Measurements from ENCODE around the gene FBXO34. TPM values are rescaled to one million over a fixed set of nuclear protein-coding genes. Genes with fewer than 3 reads are reported as not detected.

Gene FBXO34
- total and polyA plus RNA-seq, 9 of the 15 experiments (the other 6 are each of a cell fraction or from before 2014, with no cell fraction given), result 6.3 to 24.9 (median 16.2) TPM

DNA sequence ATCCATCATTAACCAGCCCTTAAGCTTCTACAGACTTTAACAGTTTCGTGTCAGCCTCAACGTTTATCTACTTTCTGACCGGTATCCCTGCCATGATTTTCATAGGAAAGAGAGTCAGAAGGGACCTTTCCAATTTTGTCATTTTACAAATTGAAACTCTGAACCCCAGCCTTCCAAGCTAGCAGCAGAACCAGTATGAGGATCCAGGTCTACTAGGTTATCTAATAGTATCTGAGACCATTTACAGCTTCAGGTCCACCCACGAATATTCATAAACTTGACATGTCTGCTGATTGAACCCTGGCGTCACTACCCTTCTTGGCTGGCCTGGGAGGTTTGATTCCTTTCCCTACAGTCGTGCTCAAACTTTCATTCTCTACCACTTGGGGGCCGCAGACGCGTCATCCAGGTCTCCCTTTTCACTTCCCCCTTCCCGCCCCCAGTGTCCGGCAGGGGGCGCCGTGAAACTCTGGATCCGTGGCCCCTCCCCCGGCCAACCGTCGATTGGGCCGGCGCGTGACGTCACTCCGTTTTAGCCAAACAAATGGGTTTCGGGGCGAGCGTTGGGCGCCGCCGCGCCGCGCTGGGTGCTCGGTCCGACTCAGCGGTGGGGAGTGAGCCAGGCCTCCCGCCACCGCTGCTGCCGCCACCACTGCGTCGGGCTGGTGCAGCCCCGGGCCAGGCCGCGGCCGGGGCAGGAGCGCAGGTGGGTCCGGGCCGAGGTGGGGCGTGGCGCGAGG, at the start of gene FBXO34 (continued):
- TF ChIP-seq, protein P1, sequence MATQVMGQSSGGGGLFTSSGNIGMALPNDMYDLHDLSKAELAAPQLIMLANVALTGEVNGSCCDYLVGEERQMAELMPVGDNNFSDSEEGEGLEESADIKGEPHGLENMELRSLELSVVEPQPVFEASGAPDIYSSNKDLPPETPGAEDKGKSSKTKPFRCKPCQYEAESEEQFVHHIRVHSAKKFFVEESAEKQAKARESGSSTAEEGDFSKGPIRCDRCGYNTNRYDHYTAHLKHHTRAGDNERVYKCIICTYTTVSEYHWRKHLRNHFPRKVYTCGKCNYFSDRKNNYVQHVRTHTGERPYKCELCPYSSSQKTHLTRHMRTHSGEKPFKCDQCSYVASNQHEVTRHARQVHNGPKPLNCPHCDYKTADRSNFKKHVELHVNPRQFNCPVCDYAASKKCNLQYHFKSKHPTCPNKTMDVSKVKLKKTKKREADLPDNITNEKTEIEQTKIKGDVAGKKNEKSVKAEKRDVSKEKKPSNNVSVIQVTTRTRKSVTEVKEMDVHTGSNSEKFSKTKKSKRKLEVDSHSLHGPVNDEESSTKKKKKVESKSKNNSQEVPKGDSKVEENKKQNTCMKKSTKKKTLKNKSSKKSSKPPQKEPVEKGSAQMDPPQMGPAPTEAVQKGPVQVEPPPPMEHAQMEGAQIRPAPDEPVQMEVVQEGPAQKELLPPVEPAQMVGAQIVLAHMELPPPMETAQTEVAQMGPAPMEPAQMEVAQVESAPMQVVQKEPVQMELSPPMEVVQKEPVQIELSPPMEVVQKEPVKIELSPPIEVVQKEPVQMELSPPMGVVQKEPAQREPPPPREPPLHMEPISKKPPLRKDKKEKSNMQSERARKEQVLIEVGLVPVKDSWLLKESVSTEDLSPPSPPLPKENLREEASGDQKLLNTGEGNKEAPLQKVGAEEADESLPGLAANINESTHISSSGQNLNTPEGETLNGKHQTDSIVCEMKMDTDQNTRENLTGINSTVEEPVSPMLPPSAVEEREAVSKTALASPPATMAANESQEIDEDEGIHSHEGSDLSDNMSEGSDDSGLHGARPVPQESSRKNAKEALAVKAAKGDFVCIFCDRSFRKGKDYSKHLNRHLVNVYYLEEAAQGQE (IDR thresholded peaks at IDR 0.05; ENCODE audit: borderline replicate concordance), result peak; percentile 73
- TF ChIP-seq, protein P1 (CRISPR knock-in tag; IDR thresholded peaks at IDR 0.05; ENCODE audit: low read depth), result no peak
- TF ChIP-seq GTF2A2 (tag; IDR thresholded peaks at IDR 0.05) (no peak), ZKSCAN1 (IDR thresholded peaks at IDR 0.05; ENCODE audit: low read depth, low read length) (no peak), RBM17 (IDR thresholded peaks at IDR 0.05; ENCODE audit: borderline replicate concordance, low read depth, low read length) (no peak), TBP (optimal IDR thresholded peaks at IDR 0.05; ENCODE audit: low read depth, low read length) (peak; percentile 74), SMAD4 (CRISPR knock-in tag; conservative IDR thresholded peaks at IDR 0.05) (peak; percentile 54; the same call in 1 of the 2 replicates), BCL6 (CRISPR knock-in tag; IDR thresholded peaks at IDR 0.05) (no peak)
- TF ChIP-seq, protein P2, sequence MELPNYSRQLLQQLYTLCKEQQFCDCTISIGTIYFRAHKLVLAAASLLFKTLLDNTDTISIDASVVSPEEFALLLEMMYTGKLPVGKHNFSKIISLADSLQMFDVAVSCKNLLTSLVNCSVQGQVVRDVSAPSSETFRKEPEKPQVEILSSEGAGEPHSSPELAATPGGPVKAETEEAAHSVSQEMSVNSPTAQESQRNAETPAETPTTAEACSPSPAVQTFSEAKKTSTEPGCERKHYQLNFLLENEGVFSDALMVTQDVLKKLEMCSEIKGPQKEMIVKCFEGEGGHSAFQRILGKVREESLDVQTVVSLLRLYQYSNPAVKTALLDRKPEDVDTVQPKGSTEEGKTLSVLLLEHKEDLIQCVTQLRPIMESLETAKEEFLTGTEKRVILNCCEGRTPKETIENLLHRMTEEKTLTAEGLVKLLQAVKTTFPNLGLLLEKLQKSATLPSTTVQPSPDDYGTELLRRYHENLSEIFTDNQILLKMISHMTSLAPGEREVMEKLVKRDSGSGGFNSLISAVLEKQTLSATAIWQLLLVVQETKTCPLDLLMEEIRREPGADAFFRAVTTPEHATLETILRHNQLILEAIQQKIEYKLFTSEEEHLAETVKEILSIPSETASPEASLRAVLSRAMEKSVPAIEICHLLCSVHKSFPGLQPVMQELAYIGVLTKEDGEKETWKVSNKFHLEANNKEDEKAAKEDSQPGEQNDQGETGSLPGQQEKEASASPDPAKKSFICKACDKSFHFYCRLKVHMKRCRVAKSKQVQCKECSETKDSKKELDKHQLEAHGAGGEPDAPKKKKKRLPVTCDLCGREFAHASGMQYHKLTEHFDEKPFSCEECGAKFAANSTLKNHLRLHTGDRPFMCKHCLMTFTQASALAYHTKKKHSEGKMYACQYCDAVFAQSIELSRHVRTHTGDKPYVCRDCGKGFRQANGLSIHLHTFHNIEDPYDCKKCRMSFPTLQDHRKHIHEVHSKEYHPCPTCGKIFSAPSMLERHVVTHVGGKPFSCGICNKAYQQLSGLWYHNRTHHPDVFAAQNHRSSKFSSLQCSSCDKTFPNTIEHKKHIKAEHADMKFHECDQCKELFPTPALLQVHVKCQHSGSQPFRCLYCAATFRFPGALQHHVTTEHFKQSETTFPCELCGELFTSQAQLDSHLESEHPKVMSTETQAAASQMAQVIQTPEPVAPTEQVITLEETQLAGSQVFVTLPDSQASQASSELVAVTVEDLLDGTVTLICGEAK (IDR thresholded peaks at IDR 0.05), result no peak
- TF ChIP-seq, protein P2 (CRISPR knock-in tag; IDR thresholded peaks at IDR 0.05), result no peak
